HepG2 (cell line): ENCODE results near the gene KLHL11. TPM values are rescaled to one million over a fixed set of nuclear protein-coding genes. Genes with fewer than 3 reads are reported as not detected.

Experiments used
- BCLAF1 ChIP-seq: fragments of 450-650 bp; IDR thresholded peaks from 2 replicates; pipeline ENCODE4 v1.6.1; 2017; ENCODE audit warnings: mild to moderate bottlenecking
- CEBPB ChIP-seq: IDR thresholded peaks from 2 replicates; pipeline ENCODE4 v1.6.1; 2011; ENCODE audit warnings: low read depth, low read length, improper control_type of control experiment, borderline replicate concordance
- CHD4 ChIP-seq: fragments of 200-600 bp; sonication (generic); IDR thresholded peaks from 2 replicates; pipeline ENCODE4 v1.7.0; 2017; ENCODE audit warnings: mild to moderate bottlenecking, low read length, borderline replicate concordance
- DPF2 ChIP-seq: sonication (generic); formaldehyde crosslinking; IDR thresholded peaks from 2 replicates; pipeline ENCODE4 v1.4.0; 2020; ENCODE audit warnings: mild to moderate bottlenecking, low read depth, missing genetic modification reagents, borderline replicate concordance
- FOXA3 ChIP-seq: IDR thresholded peaks from 2 replicates; pipeline ENCODE4 v1.6.1; 2016; ENCODE audit warnings: missing genetic modification reagents, missing compliant biosample characterization
- IKZF1 ChIP-seq: fragments of 450-650 bp; IDR thresholded peaks from 2 replicates; pipeline ENCODE4 v1.7.1; 2016
- KDM5A ChIP-seq: fragments of 200-600 bp; sonication (generic); IDR thresholded peaks from 2 replicates; pipeline ENCODE4 v1.7.0; 2018; ENCODE audit warnings: antibody characterized with exemption, mild to moderate bottlenecking, low read length, borderline replicate concordance
- KLF6 ChIP-seq: IDR thresholded peaks from 2 replicates; pipeline ENCODE4 v1.8.0; 2016; ENCODE audit warnings: missing biosample characterization, missing genetic modification reagents
- MIER3 ChIP-seq: IDR thresholded peaks from 2 replicates; pipeline ENCODE4 v1.6.1; 2016; ENCODE audit warnings: missing compliant biosample characterization, borderline replicate concordance
- NONO ChIP-seq, 2 experiments: fragments of 450-650 bp in 1 of 2; sonication (generic) in 1 of 2; formaldehyde crosslinking in 1 of 2; IDR thresholded peaks in 1 of 2; conservative IDR thresholded peaks in 1 of 2; 2 replicates each; pipeline versions ENCODE4 v1.6.1 to v1.8.0; 2017 to 2022; ENCODE audit warnings: mild to moderate bottlenecking in 1 of 2, missing genetic modification reagents in 1 of 2, moderate library complexity in 1 of 2
- PAX8 ChIP-seq: sonication (generic); formaldehyde crosslinking; IDR thresholded peaks from 2 replicates; pipeline ENCODE4 v1.8.0; 2022; ENCODE audit warnings: mild to moderate bottlenecking, missing genetic modification reagents, borderline replicate concordance
- PRMT3 ChIP-seq: sonication (generic); formaldehyde crosslinking; IDR thresholded peaks from 2 replicates; pipeline ENCODE4 v1.8.1; 2022; ENCODE audit warnings: low read depth, mild to moderate bottlenecking, moderate library complexity, missing genetic modification reagents, borderline replicate concordance
- REPIN1 ChIP-seq: sonication (generic); formaldehyde crosslinking; IDR thresholded peaks from 2 replicates; pipeline ENCODE4 v1.8.0; 2022; ENCODE audit warnings: missing genetic modification reagents, low read depth, mild to moderate bottlenecking, borderline replicate concordance
- RERE ChIP-seq: IDR thresholded peaks from 2 replicates; pipeline ENCODE4 v1.6.1; 2016; ENCODE audit warnings: low read depth, missing genetic modification reagents, missing compliant biosample characterization
- TCF7 ChIP-seq: sonication (generic); IDR thresholded peaks from 2 replicates; pipeline ENCODE4 v1.6.1; 2016; ENCODE audit warnings: antibody characterized with exemption, low read depth
- ZBTB43 ChIP-seq: sonication (generic); formaldehyde crosslinking; conservative IDR thresholded peaks from 2 replicates; pipeline ENCODE4 v1.4.0; 2020; ENCODE audit warnings: missing genetic modification reagents
- ZC3H4 ChIP-seq: sonication (generic); formaldehyde crosslinking; IDR thresholded peaks from 2 replicates; pipeline ENCODE4 v1.4.0; 2020; ENCODE audit warnings: missing genetic modification reagents, borderline replicate concordance
- ZNF577 ChIP-seq: sonication (generic); formaldehyde crosslinking; IDR thresholded peaks from 2 replicates; pipeline ENCODE4 v1.4.0; 2020; ENCODE audit warnings: mild to moderate bottlenecking, low read depth, missing genetic modification reagents, borderline replicate concordance
- ZNF777 ChIP-seq: sonication (generic); formaldehyde crosslinking; IDR thresholded peaks from 2 replicates; pipeline ENCODE4 v1.4.0; 2020; ENCODE audit warnings: missing genetic modification reagents
- ZNF780A ChIP-seq: sonication (generic); formaldehyde crosslinking; IDR thresholded peaks from 2 replicates; pipeline ENCODE4 v1.8.0; 2022; ENCODE audit warnings: mild to moderate bottlenecking, missing genetic modification reagents, moderate library complexity
- polyA plus RNA-seq, 8 experiments: library from polyadenylated mRNA; depleted of rRNA in 3 of 8; stranded (reverse) in 7 of 8; unstranded in 1 of 8; fragments of >200 nt; fragmentation: Illumina TruSeq in 4 of 8; extraction: Trizol in 4 of 8; gene quantifications; 2 replicates each; pipeline versions ENCODE4 v1.2.1 to v1.2.3, GENCODE V29; 2011 to 2016; ENCODE audit warnings: low read depth in 4 of 8, missing spikeins in 1 of 8, mixed read lengths in 1 of 8; ENCODE audit not compliant: insufficient read depth in 1 of 8
- total RNA-seq, 5 experiments: library from RNA; depleted of rRNA; stranded (reverse); fragments of >200 nt; fragmentation: Illumina TruSeq; extraction: Trizol; gene quantifications; 2 replicates each; pipeline ENCODE4 v1.2.3, GENCODE V29; 2016; ENCODE audit warnings: low read depth in 1 of 5

KLHL11 gene
- total and polyA plus RNA-seq, 2 of the 13 experiments (the other 11 are each of a cell fraction or from before 2014, with no cell fraction given): 7.7 to 27.5 TPM

DNA sequence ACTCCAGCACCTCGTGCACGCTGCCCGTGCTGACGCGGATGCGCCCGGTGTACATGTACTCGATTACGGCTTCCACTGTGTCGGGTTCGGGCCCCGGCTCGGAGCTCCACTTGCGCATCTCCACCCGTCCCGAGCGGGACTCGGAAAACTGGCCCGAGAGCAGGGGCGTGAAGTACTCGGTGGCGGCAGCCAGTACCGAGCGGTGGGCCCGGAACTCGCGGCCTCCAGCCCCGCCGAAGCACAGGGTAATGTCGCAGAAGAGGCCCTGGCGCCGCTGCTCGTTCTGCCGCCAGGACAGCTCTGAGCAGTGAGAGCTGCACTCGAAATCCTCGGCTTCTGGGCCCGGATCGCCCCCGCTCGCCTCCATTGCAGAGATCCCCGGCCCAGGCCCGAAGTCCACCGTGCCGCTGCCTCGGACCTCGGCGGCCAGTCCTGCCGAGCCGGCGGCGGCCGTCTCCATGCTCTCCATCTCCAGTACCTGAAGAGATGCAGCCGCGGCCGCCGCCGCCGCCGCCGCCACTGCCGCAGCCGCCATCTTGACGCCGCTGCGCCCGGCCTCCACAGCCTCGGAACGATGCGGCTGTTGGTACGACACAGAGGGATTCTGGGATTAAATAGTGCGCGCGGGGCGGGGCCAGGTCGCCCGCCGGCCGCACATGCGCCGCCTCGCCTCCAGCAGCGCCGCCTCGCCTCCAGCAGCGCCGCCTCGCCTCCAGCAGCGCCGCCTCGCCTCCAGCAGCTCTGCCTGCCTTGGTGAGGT is at the start of gene KLHL11 (continued):
- TF ChIP-seq RERE (CRISPR knock-in tag) (peak; percentile 47), CEBPB (no peak), MIER3 (CRISPR knock-in tag) (no peak), PAX8 (CRISPR knock-in tag) (no peak; the same call in 1 of the 2 replicates), BCLAF1 (no peak), ZNF777 (CRISPR knock-in tag) (peak; percentile 70), ZC3H4 (no peak), NONO (IDR thresholded peaks at IDR 0.05) (no peak), NONO (CRISPR knock-in tag; conservative IDR thresholded peaks at IDR 0.05) (peak; percentile 84), FOXA3 (peak; percentile 50; the same call in 1 of the 2 replicates), ZNF780A (CRISPR knock-in tag) (no peak), CHD4 (no peak), ZNF577 (CRISPR knock-in tag) (peak; percentile 19; the same call in 1 of the 2 replicates), IKZF1 (no peak), KDM5A (peak; percentile 73), TCF7 (no peak), DPF2 (CRISPR knock-in tag) (0 out of 2 replicates have a peak, but pooled peaks have one; percentile 7), KLF6 (CRISPR knock-in tag) (peak; percentile 92), REPIN1 (CRISPR knock-in tag) (peak; percentile 22), ZBTB43 (CRISPR knock-in tag) (peak; percentile 79), PRMT3 (CRISPR knock-in tag) (no peak)
